Activated CD4-positive, alpha-beta memory T cell treated with anti-CD3 and anti-CD28 coated beads for 36 hours (primary cell): Measurements from ENCODE around the gene DENND2A. TPM values are rescaled to one million over a fixed set of nuclear protein-coding genes. Genes with fewer than 3 reads are reported as not detected.
"Not testable (repeated sequence)": the region's sequence is repeated elsewhere in the genome, so short reads cannot be mapped to it uniquely, and the experiment has no call there.

Experiments used
- CTCF ChIA-PET: fragments of 350-600 bp; sonication (Branson Sonifier 250); formaldehyde crosslinking; loops from one replicate; lab custom pipeline; 2021; ENCODE audit warnings: antibody characterized with exemption, inconsistent platforms; lab: Charles Lee
- POLR2A ChIA-PET: fragments of 350-600 bp; sonication (Branson Sonifier 250); formaldehyde crosslinking; loops from one replicate; lab custom pipeline; 2021; ENCODE audit warnings: antibody characterized with exemption; lab: Charles Lee
- DNase-seq: peaks from one replicate; pipeline ENCODE4 v3.0.0-alpha.2; 2020
- H3K27ac Mint-ChIP-seq: one replicate; pipeline ENCODE4 v1.8.0; 2021; ENCODE audit warnings: mixed read lengths
- H3K27me3 Mint-ChIP-seq: one replicate; pipeline ENCODE4 v1.8.0; 2021; ENCODE audit warnings: mixed read lengths
- H3K36me3 Mint-ChIP-seq: one replicate; pipeline ENCODE4 v1.8.0; 2021; ENCODE audit warnings: mixed read lengths
- H3K4me1 Mint-ChIP-seq: one replicate; pipeline ENCODE4 v1.8.0; 2021; ENCODE audit warnings: low read depth, mixed read lengths
- H3K4me3 Mint-ChIP-seq: one replicate; pipeline ENCODE4 v1.8.0; 2021; ENCODE audit warnings: mild to moderate bottlenecking, mixed read lengths
- H3K9me3 Mint-ChIP-seq: one replicate; pipeline ENCODE4 v1.8.0; 2021; ENCODE audit warnings: mixed read lengths
- intact Hi-C: fragments of 100-400 bp; cut with micrococcal nuclease; formaldehyde crosslinking; loops from one replicate; pipeline ENCODE4 v1.15.1; 2023
- total RNA-seq, 2 experiments: library from RNA; stranded (reverse); gene quantifications; one replicate each; pipeline ENCODE4 v1.2.3, GENCODE V29; 2021

Gene DENND2A
- total RNA-seq, 2 experiments from 2014 or later, result not detected

DNA sequence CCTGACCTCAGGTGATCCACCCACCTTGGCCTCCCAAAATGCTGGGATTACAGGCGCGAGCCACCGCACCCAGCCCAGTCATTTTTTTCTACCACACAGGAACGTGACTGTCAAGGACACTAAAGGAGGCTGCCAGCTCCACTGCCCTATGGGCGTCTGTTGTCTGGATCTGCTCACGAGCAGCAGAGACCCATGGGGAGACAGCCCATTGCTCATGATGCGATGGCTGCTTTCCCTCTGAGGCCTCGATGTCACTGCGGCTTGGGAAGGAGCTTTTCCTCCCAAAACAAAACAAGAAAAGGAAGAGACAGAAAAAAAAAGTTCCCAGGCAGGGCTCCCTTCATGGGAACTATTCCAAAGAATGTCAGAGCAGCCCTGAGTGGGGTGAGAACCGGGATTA, 70.5 kb downstream of the DENND2A start:
- H3K4me3 Mint-ChIP-seq, result no peak overlapping the region
- POLR2A ChIA-PET, result no interaction called here
- CTCF ChIA-PET, result no interaction called here
- no peaks in the 10 kb centered on the region for H3K4me1 Mint-ChIP-seq
- H3K9me3 Mint-ChIP-seq, result no peaks in the 10 kb centered on the region
- DNase-seq, result no peak
- H3K36me3 Mint-ChIP-seq, result no peaks in the 10 kb centered on the region
- peaks cover 5% of the 10 kb centered on the region for H3K27me3 Mint-ChIP-seq
- no peak overlapping the region for H3K27ac Mint-ChIP-seq
- intact Hi-C loops, result no loop called here

- no peaks in the 10 kb centered on the region for H3K4me1 Mint-ChIP-seq
- H3K9me3 Mint-ChIP-seq, result no peaks in the 10 kb centered on the region
- no peak overlapping the region for H3K27ac Mint-ChIP-seq
- DNase-seq, result no peak
- POLR2A ChIA-PET, result no interaction called here
- peaks cover 3% of the 10 kb centered on the region for H3K27me3 Mint-ChIP-seq
- H3K4me3 Mint-ChIP-seq, result no peak overlapping the region
- H3K36me3 Mint-ChIP-seq, result no peaks in the 10 kb centered on the region
- intact Hi-C loops, result no loop called here
- CTCF ChIA-PET, result no interaction called here
These were observed 72.4 kb downstream of the DENND2A start for GRCh38 chr7:140568021-140568813.

DNA sequence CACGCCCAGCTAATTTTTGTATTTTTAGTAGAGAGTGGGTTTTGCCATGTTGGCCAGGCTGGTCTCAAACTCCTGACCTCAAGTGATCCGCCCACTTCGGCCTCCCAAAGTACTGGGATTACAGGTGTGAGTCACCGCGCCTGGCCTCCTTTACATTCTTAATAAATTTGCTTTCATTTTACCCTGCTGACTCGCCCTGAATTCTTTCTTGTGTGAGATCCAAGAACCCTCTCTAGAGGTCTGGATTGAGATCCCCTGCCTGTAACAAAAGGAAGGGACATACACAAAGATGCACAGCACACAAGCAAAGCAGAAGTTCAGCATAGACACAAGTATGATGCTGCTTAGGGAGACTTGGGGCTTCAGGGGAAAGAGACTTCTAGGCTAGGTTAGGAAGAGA, 74.4 kb downstream of the DENND2A start:
- H3K9me3 Mint-ChIP-seq, CTCF ChIA-PET, H3K4me3 Mint-ChIP-seq, H3K27me3 Mint-ChIP-seq, H3K36me3 Mint-ChIP-seq, H3K4me1 Mint-ChIP-seq, POLR2A ChIA-PET, intact Hi-C loops, DNase-seq, H3K27ac Mint-ChIP-seq: not testable (repeated sequence)

DNA sequence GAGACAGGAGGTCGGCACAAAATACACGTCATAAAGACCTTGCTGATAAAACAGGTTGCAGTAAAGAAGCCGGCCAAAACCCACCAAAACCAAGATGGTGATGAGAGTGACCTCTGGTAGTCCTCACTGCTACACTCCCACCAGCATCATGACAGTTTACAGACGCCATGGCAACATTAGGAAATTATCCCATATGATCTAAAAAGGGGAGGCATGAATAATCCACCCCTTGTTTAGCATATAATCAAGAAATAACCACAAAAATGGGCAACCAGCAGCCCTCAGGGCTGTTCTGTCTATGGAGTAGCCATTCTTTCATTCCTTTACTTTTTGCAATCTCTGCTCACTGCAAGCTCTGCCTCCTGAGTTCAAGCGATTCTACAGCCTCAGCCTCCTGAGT, 74.9 kb downstream of the DENND2A start:
- DNase-seq, H3K9me3 Mint-ChIP-seq, H3K4me3 Mint-ChIP-seq, H3K27me3 Mint-ChIP-seq, H3K36me3 Mint-ChIP-seq, POLR2A ChIA-PET, H3K27ac Mint-ChIP-seq, CTCF ChIA-PET, H3K4me1 Mint-ChIP-seq, intact Hi-C loops: not testable (repeated sequence)

GRCh38 chr7:140564643-140565042, 76.0 kb downstream of the DENND2A start:
- DNase-seq, result no peak
- Mint-ChIP-seq H3K9me3 (no peaks in the 10 kb centered on the region), H3K27me3 (no peaks in the 10 kb centered on the region), H3K4me3 (no peak overlapping the region), H3K27ac (no peak overlapping the region), H3K36me3 (no peaks in the 10 kb centered on the region), H3K4me1 (no peaks in the 10 kb centered on the region)
- POLR2A ChIA-PET, result interaction anchor here (0.6 kb wide), 1 partner anchor 363 kb away, joined by 3 read pairs; no protein-coding TSS in a partner anchor
- intact Hi-C loops, result no loop called here
- CTCF ChIA-PET, result no interaction called here

GRCh38 chr7:140562926-140563481, 77.6 kb downstream of the DENND2A start:
- intact Hi-C loops, result no loop called here
- POLR2A ChIA-PET, result no interaction called here
- Mint-ChIP-seq H3K4me3 (no peak overlapping the region), H3K9me3 (no peaks in the 10 kb centered on the region), H3K27ac (no peak overlapping the region), H3K36me3 (no peaks in the 10 kb centered on the region), H3K27me3 (no peaks in the 10 kb centered on the region), H3K4me1 (no peaks in the 10 kb centered on the region)
- CTCF ChIA-PET, result no interaction called here
- no peak for DNase-seq

GRCh38 chr7:140559410-140559809, 81.2 kb downstream of the DENND2A start:
- DNase-seq, result no peak

DNA sequence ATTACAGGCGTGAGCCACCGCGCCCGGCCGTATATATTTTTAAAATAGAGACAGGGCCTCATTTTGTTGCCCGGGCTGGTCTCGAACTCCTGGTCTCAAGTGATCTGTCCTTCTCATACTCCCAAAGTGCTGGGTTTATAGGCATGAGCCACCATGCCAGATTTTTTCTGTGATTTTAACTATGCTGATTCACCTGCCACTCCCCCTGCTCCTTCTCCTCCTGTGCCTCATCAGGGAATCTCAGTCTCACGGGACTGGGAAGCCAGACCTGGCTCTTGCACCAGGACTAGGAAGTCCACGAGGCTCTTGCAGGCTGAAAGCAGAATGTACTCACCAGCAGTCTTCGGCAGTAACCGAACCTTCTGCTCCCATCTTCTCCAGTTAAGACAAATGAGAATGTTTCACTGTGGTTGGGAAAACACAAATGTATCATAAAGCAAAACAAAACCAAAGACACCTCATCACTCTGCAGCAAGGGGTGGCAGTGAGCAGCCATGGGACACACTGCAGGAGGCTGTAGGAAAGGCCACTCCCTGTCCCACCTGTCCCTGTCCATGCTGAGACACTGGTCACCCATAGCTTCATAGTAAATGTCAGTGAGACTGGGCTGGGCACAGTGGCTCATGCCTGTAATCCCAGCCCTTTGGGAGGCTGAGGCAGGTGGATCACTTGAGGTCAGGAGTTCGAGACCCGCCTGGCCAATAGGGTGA, 82.6 kb downstream of the DENND2A start:
- H3K4me3 Mint-ChIP-seq, result no peak overlapping the region
- intact Hi-C loops, result no loop called here
- DNase-seq, result no peak
- H3K27me3 Mint-ChIP-seq, result no peaks in the 10 kb centered on the region
- ChIA-PET POLR2A (no interaction called here), CTCF (no interaction called here)
- no peaks in the 10 kb centered on the region for H3K36me3 Mint-ChIP-seq
- no peaks in the 10 kb centered on the region for H3K4me1 Mint-ChIP-seq
- no peak overlapping the region for H3K27ac Mint-ChIP-seq
- no peaks in the 10 kb centered on the region for H3K9me3 Mint-ChIP-seq

More at GRCh38 chr7:140559410-140559809, 81.2 kb downstream of the DENND2A start:
- H3K4me1 Mint-ChIP-seq, result no peaks in the 10 kb centered on the region
- H3K4me3 Mint-ChIP-seq, result no peak overlapping the region
- POLR2A ChIA-PET, result interaction anchor here (1.0 kb wide), 1 partner anchor 943 kb away, joined by 3 read pairs; no protein-coding TSS in a partner anchor
- no peaks in the 10 kb centered on the region for H3K9me3 Mint-ChIP-seq
- intact Hi-C loops, result no loop called here
- CTCF ChIA-PET, result interaction anchor here (1.1 kb wide), 1 partner anchor 41 kb away, joined by 3 read pairs; no protein-coding TSS in a partner anchor
- H3K27ac Mint-ChIP-seq, result no peak overlapping the region
- H3K27me3 Mint-ChIP-seq, result no peaks in the 10 kb centered on the region
- H3K36me3 Mint-ChIP-seq, result no peaks in the 10 kb centered on the region

DNA sequence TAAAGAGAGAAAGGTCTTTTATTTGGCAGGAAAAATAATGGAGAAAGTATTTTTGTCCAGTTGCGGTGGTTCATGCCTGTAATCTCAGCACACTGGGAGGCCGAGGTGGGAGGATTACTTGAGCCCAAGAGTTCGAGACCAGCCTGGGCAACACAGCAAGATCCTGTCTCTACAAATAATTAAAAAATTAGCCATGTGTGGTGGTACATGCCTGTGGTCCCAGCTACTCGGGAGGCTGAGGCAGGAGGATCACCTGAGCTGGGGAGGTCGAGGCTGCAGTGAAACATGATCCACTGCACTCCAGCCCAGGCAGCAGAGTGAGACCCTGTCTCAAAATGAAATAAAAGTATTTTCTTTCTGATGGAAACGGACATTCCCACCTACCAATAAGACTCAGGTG, 83.5 kb downstream of the DENND2A start:
- Mint-ChIP-seq H3K27ac (no peak overlapping the region), H3K9me3 (no peaks in the 10 kb centered on the region), H3K4me1 (no peaks in the 10 kb centered on the region), H3K4me3 (no peak overlapping the region), H3K36me3 (no peaks in the 10 kb centered on the region), H3K27me3 (no peaks in the 10 kb centered on the region)
- ChIA-PET POLR2A (no interaction called here), CTCF (no interaction called here)
- intact Hi-C loops, result no loop called here
- DNase-seq, result no peak

GRCh38 chr7:140553236-140553635, 87.4 kb downstream of the DENND2A start:
- H3K36me3 Mint-ChIP-seq, H3K4me1 Mint-ChIP-seq, CTCF ChIA-PET, intact Hi-C loops, POLR2A ChIA-PET, H3K27me3 Mint-ChIP-seq, H3K9me3 Mint-ChIP-seq, H3K27ac Mint-ChIP-seq, DNase-seq, H3K4me3 Mint-ChIP-seq: not testable (repeated sequence)

DNA sequence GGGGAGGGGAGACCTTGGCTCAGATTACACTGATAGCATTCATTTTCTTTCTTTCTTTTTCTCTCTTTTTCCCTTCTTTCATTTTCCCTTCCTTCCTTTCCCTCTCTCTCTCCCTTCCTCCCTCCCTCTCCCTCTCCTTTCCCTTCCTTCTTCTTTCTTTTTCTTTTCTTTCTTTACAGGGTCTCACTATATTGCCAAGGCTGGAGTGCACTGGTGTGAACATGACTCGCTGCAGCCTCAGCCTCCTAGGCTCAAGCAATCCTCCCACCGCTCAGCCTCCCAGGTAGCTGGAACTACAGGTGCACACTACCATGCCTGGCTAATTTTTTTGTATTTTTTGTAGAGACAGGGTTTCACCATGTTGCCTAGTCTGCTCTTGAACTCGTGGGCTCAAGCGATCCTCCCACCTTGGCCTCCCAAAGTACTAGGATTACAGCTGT, 88.4 kb downstream of the DENND2A start:
- ChIA-PET CTCF (no interaction called here), POLR2A (no interaction called here)
- no peak for DNase-seq
- Mint-ChIP-seq H3K4me1 (no peaks in the 10 kb centered on the region), H3K9me3 (no peaks in the 10 kb centered on the region), H3K36me3 (no peaks in the 10 kb centered on the region), H3K4me3 (no peak overlapping the region), H3K27me3 (no peaks in the 10 kb centered on the region), H3K27ac (no peak overlapping the region)
- intact Hi-C loops, result no loop called here

DNA sequence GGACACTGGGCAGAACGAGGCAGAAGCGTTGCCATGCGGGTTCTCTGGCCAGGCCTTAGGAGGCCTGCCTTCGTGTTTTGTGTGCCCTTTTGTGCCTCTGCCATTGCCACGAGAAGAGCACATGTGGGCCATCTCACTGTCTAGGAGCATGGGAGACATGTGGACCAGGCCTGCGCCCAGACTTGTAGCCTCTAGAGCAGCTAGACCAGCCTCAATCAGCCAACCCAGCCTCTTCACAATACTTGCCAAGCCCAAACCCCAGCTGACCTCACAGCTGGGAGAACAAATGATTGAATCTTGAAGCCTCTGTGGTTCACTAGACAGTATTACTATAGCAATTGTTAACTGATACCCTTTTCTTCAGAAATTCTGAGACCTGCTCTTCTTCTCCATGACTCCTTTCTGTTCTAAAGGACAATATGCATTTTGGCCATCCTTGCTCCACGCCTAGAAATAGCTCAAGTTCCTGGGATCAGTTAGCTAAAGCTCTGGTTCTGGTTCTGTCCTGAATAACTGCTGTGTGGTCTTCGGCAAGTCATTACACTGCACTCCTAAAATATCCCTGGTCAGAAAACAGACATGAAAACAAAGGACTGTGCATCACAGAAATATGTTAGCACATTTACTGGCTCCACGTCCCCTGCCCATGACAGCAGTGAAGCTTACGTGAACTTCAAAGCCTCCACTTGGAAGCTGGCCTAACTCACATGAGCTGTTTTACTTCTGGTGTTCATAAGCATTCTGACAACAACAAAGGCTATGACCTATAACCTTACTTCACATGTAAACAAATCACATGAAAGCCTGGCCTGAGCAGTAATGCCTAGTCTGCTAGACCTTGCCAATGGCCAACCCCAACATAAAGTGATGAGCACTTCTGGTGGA, 89.0 kb downstream of the DENND2A start:
- no peaks in the 10 kb centered on the region for H3K9me3 Mint-ChIP-seq
- no peaks in the 10 kb centered on the region for H3K27me3 Mint-ChIP-seq
- no peak overlapping the region for H3K4me3 Mint-ChIP-seq
- no peak for DNase-seq
- no peaks in the 10 kb centered on the region for H3K36me3 Mint-ChIP-seq
- ChIA-PET CTCF (no interaction called here), POLR2A (no interaction called here)
- H3K4me1 Mint-ChIP-seq, result no peaks in the 10 kb centered on the region
- H3K27ac Mint-ChIP-seq, result no peak overlapping the region
- intact Hi-C loops, result no loop called here
